SK-N-SH treated with all-trans-retinoic acid at 6 μM for 48 hours (cell line): ENCODE results near the gene DENND1A.

ENCODE experiments used
- ATAC-seq: fragments of 200-7000 bp; cut with Tn5 transposase; 3 replicates; pipeline ENCODE4 v1.9.1; 2020; ENCODE audit warnings: mild to moderate bottlenecking, moderate library complexity
- ARNTL ChIP-seq: fragments of 450-650 bp; formaldehyde crosslinking; IDR thresholded peaks from 2 replicates; pipeline ENCODE4 v1.5.0; 2020; ENCODE audit warnings: low read depth, mild to moderate bottlenecking, moderate library complexity, borderline replicate concordance
- BACH2 ChIP-seq: fragments of 250-450 bp; sonication (Bioruptor Pico); IDR thresholded peaks from 2 replicates; pipeline ENCODE4 v1.9.0; 2021; ENCODE audit warnings: mild to moderate bottlenecking, borderline replicate concordance
- CREB5 ChIP-seq: fragments of 250-450 bp; sonication (Bioruptor Pico); IDR thresholded peaks from 2 replicates; pipeline ENCODE4 v1.5.1; 2020; ENCODE audit warnings: low read depth, mild to moderate bottlenecking, moderate library complexity
- CSDC2 ChIP-seq: fragments of 250-450 bp; sonication (Bioruptor Pico); IDR thresholded peaks from 2 replicates; pipeline ENCODE4 v1.5.0; 2020; ENCODE audit warnings: mild to moderate bottlenecking, moderate library complexity
- CSRNP3 ChIP-seq: fragments of 250-450 bp; sonication (Bioruptor Pico); IDR thresholded peaks from 2 replicates; pipeline ENCODE4 v1.5.1; 2021; ENCODE audit warnings: mild to moderate bottlenecking, moderate library complexity
- GLIS3 ChIP-seq: fragments of 250-450 bp; sonication (Bioruptor Pico); IDR thresholded peaks from 2 replicates; pipeline ENCODE4 v1.5.0; 2020; ENCODE audit warnings: mild to moderate bottlenecking, moderate library complexity
- ISL1 ChIP-seq: fragments of 250-450 bp; sonication (Bioruptor Pico); IDR thresholded peaks from 2 replicates; pipeline ENCODE4 v2.1.2; 2022; ENCODE audit warnings: mild to moderate bottlenecking, moderate library complexity
- OSR1 ChIP-seq: fragments of 250-450 bp; sonication (Bioruptor Pico); IDR thresholded peaks from 2 replicates; pipeline ENCODE4 v1.8.0; 2022; ENCODE audit warnings: moderate library complexity, mild to moderate bottlenecking, inconsistent platforms
- PATZ1 ChIP-seq: fragments of 250-450 bp; sonication (Bioruptor Pico); IDR thresholded peaks from 2 replicates; pipeline ENCODE4 v1.8.0; 2020; ENCODE audit warnings: mild to moderate bottlenecking, moderate library complexity, borderline replicate concordance
- PPARA ChIP-seq: fragments of 250-450 bp; sonication (Bioruptor Pico); IDR thresholded peaks from 2 replicates; pipeline ENCODE4 v1.5.0; 2020; ENCODE audit warnings: mild to moderate bottlenecking, borderline replicate concordance
- RARB ChIP-seq: fragments of 250-450 bp; sonication (Bioruptor Pico); IDR thresholded peaks from 2 replicates; pipeline ENCODE4 v1.8.0; 2021; ENCODE audit warnings: mild to moderate bottlenecking, moderate library complexity
- SNAI2 ChIP-seq: fragments of 250-450 bp; sonication (Bioruptor Pico); IDR thresholded peaks from 2 replicates; pipeline ENCODE4 v1.5.0; 2020; ENCODE audit warnings: mild to moderate bottlenecking, moderate library complexity
- TCF4 ChIP-seq: fragments of 250-450 bp; sonication (Bioruptor Pico); IDR thresholded peaks from 2 replicates; pipeline ENCODE4 v1.8.0; 2021; ENCODE audit warnings: mild to moderate bottlenecking, moderate library complexity, borderline replicate concordance
- TOX ChIP-seq: fragments of 250-450 bp; sonication (Bioruptor Pico); IDR thresholded peaks from 2 replicates; pipeline ENCODE4 v1.8.0; 2021; ENCODE audit warnings: mild to moderate bottlenecking, moderate library complexity, borderline replicate concordance
- ZC3H10 ChIP-seq: fragments of 250-450 bp; sonication (Bioruptor Pico); IDR thresholded peaks from 2 replicates; pipeline ENCODE4 v1.5.1; 2021; ENCODE audit warnings: mild to moderate bottlenecking, moderate library complexity
- ZFP3 ChIP-seq: fragments of 250-450 bp; sonication (Bioruptor Pico); IDR thresholded peaks from 2 replicates; pipeline ENCODE4 v1.5.0; 2020; ENCODE audit warnings: mild to moderate bottlenecking, moderate library complexity
- ZFP30 ChIP-seq: fragments of 450-650 bp; formaldehyde crosslinking; IDR thresholded peaks from 2 replicates; pipeline ENCODE4 v1.5.0; 2022; ENCODE audit warnings: mild to moderate bottlenecking, moderate library complexity
- ZNF565 ChIP-seq: fragments of 450-650 bp; formaldehyde crosslinking; conservative IDR thresholded peaks from 2 replicates; pipeline ENCODE4 v1.5.0; 2020; ENCODE audit warnings: low read depth, mild to moderate bottlenecking, moderate library complexity
- ZNF8 ChIP-seq: fragments of 450-650 bp; formaldehyde crosslinking; IDR thresholded peaks from 2 replicates; pipeline ENCODE4 v1.5.0; 2020; ENCODE audit warnings: mild to moderate bottlenecking, moderate library complexity
- TF ChIP-seq, protein P1 (sequence below): fragments of 250-450 bp; sonication (Bioruptor Pico); IDR thresholded peaks from 2 replicates; pipeline ENCODE4 v1.5.0; 2020; ENCODE audit warnings: mild to moderate bottlenecking, moderate library complexity

DENND1A gene

DNA sequence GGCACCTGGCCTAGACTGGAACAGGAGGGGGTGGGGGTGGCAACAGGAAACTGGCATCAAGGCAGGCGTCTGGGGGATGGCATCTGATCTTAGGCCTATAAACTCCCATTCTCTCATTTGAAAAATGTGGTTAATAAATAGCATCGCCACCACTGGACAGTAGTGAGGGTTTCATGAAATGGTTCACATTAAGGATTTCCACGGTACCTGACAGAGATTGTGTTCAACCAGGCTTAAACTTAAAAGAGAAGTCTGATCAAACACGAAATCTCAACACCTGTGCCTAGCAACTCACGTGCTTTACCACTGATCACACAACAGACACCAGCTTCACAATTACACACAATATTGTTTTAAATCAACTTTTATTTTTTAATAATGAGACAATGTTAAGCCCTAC, 3.0 kb downstream of the DENND1A start:
- TF ChIP-seq PPARA (CRISPR knock-in tag) = no peak
- TF ChIP-seq CSRNP3 (CRISPR knock-in tag) = no peak
- no peak for TF ChIP-seq TCF4 (CRISPR knock-in tag)
- TF ChIP-seq SNAI2 = no peak
- no peak for TF ChIP-seq ZNF565 (CRISPR knock-in tag)
- no peak for TF ChIP-seq ISL1 (CRISPR knock-in tag)
- TF ChIP-seq ZNF8 (CRISPR knock-in tag) = no peak
- no peak for TF ChIP-seq TOX (CRISPR knock-in tag)
- TF ChIP-seq ZFP3 (CRISPR knock-in tag) = no peak
- TF ChIP-seq, all 23 proteins: peak for 0
- no peak for ATAC-seq

DNA sequence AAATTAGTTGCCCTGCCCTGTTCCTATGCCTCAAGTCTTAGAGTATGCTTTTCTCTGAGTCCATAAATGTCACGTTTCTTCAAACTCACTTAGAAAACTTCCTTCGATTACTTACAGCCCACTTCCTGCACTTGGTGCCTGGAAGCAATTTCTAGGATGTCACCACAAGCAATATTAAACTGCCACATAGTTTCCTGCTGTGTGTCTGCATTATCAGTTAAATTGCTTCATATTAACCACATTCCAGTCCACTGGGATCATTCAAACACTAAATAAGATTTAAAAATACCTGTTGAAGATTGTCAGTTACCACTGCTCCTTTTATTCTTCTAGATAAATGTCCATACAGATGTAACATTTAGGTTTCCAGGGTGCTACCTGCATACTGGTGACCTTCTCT, 4.1 kb downstream of the DENND1A start:
- TF ChIP-seq ISL1 (CRISPR knock-in tag) = peak; percentile 61; the same call in 1 of the 2 replicates
- no peak for TF ChIP-seq GLIS3 (CRISPR knock-in tag)
- no peak for TF ChIP-seq TOX (CRISPR knock-in tag)
- no peak for ATAC-seq

DNA sequence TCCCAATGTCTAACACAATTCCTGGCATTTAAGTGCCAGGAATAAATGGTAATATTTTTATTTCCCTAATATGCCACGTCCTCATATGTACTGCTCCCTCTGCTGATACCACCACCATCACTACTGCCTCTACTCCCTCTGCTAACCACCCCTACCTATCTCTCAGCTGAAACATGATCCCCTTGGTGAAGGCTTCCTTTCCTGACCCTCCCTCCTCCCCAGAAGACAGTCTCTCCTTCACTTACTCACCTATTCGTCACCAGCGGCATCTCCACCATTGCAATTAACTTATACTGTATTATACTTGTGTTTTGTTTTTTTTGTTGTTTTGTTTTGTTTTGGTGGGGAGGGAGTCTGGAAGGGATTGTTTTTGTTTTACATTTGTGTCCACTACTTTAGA, 4.8 kb downstream of the DENND1A start:
- TF ChIP-seq OSR1 (CRISPR knock-in tag) = no peak
- no peak for TF ChIP-seq CREB5 (CRISPR knock-in tag)
- TF ChIP-seq, protein P1, sequence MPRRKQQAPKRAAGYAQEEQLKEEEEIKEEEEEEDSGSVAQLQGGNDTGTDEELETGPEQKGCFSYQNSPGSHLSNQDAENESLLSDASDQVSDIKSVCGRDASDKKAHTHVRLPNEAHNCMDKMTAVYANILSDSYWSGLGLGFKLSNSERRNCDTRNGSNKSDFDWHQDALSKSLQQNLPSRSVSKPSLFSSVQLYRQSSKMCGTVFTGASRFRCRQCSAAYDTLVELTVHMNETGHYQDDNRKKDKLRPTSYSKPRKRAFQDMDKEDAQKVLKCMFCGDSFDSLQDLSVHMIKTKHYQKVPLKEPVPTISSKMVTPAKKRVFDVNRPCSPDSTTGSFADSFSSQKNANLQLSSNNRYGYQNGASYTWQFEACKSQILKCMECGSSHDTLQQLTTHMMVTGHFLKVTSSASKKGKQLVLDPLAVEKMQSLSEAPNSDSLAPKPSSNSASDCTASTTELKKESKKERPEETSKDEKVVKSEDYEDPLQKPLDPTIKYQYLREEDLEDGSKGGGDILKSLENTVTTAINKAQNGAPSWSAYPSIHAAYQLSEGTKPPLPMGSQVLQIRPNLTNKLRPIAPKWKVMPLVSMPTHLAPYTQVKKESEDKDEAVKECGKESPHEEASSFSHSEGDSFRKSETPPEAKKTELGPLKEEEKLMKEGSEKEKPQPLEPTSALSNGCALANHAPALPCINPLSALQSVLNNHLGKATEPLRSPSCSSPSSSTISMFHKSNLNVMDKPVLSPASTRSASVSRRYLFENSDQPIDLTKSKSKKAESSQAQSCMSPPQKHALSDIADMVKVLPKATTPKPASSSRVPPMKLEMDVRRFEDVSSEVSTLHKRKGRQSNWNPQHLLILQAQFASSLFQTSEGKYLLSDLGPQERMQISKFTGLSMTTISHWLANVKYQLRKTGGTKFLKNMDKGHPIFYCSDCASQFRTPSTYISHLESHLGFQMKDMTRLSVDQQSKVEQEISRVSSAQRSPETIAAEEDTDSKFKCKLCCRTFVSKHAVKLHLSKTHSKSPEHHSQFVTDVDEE (CRISPR knock-in tag) = no peak
- ATAC-seq = no peak

GRCh38 chr9:123924727-123925126, 5.2 kb downstream of the DENND1A start:
- ATAC-seq = no peak
- TF ChIP-seq OSR1 (CRISPR knock-in tag) = no peak
- no peak for TF ChIP-seq ZNF565 (CRISPR knock-in tag)
- no peak for TF ChIP-seq ZFP30 (CRISPR knock-in tag)
- no peak for TF ChIP-seq PATZ1
- no peak for TF ChIP-seq GLIS3 (CRISPR knock-in tag)
- TF ChIP-seq CREB5 (CRISPR knock-in tag) = no peak
- TF ChIP-seq TCF4 (CRISPR knock-in tag) = no peak
- TF ChIP-seq ARNTL (CRISPR knock-in tag) = no peak
- no peak for TF ChIP-seq ZNF8 (CRISPR knock-in tag)
- TF ChIP-seq CSRNP3 (CRISPR knock-in tag) = no peak
- TF ChIP-seq CSDC2 = no peak
- no peak for TF ChIP-seq ZC3H10 (CRISPR knock-in tag)
- no peak for TF ChIP-seq PPARA (CRISPR knock-in tag)
- no peak for TF ChIP-seq BACH2
- no peak for TF ChIP-seq ZFP3 (CRISPR knock-in tag)
- TF ChIP-seq TOX (CRISPR knock-in tag) = no peak
- no peak for TF ChIP-seq RARB (CRISPR knock-in tag)
- TF ChIP-seq, protein P1 (CRISPR knock-in tag) = no peak
- TF ChIP-seq ISL1 (CRISPR knock-in tag) = no peak
